Measurements from ENCODE around the gene ADORA2A. TPM values are rescaled to one million over a fixed set of nuclear protein-coding genes. Genes with fewer than 3 reads are reported as not detected.

ADORA2A gene
- total and polyA plus RNA-seq, 2 donors: 2.6 to 3.6 TPM

Other genes with a start within 250 kb of the ADORA2A start
- gene SUSD2, start 246.1 kb upstream of the ADORA2A start, total RNA-seq: 0.26 TPM
- gene SUSD2, start 246.1 kb upstream of the ADORA2A start, polyA plus RNA-seq: 8.3 TPM
- 3.4 TPM for gene GGT5, start 182.5 kb upstream of the ADORA2A start, total RNA-seq
- gene GGT5, start 182.5 kb upstream of the ADORA2A start, polyA plus RNA-seq: 101 TPM
- 50.3 TPM for gene SPECC1L, start 156.8 kb upstream of the ADORA2A start, total RNA-seq
- 29.8 TPM for gene SPECC1L, start 156.8 kb upstream of the ADORA2A start, polyA plus RNA-seq
- 0.90 TPM for gene UPB1, start 67.7 kb downstream of the ADORA2A start, total RNA-seq
- gene UPB1, start 67.7 kb downstream of the ADORA2A start, polyA plus RNA-seq: 0.14 TPM
- 61.3 TPM for gene GUCD1, start 127.5 kb downstream of the ADORA2A start, total RNA-seq
- 111 TPM for gene GUCD1, start 127.5 kb downstream of the ADORA2A start, polyA plus RNA-seq
- 100 TPM for gene SNRPD3, start 128.4 kb downstream of the ADORA2A start, total RNA-seq
- 107 TPM for gene SNRPD3, start 128.4 kb downstream of the ADORA2A start, polyA plus RNA-seq
- 9.6 TPM for gene LRRC75B, start 165.5 kb downstream of the ADORA2A start, total RNA-seq
- gene LRRC75B, start 165.5 kb downstream of the ADORA2A start, polyA plus RNA-seq: 22.7 TPM
- gene GGT1, start 175.6 kb downstream of the ADORA2A start, total RNA-seq: 4.1 TPM
- gene GGT1, start 175.6 kb downstream of the ADORA2A start, polyA plus RNA-seq: 7.4 TPM

All from urinary bladder (tissue), 2 donors.